ENCODE results near the gene LDHD. TPM values are rescaled to one million over a fixed set of nuclear protein-coding genes. Genes with fewer than 3 reads are reported as not detected.

LDHD gene
- total RNA-seq, 1 experiment from 2014 or later, result 4.1 TPM

GRCh38 chr16:75075688-75076268 lies 40.8 kb downstream of the LDHD start:
- CTCF ChIA-PET, result no interaction called here
- TF ChIP-seq CTCF (IDR thresholded peaks at IDR 0.05; ENCODE audit: unreplicated experiment), result no peak
- no peak for DNase-seq
- Mint-ChIP-seq H3K4me3 (ENCODE audit: low read depth, unreplicated experiment) (no peak overlapping the region), H3K27ac (ENCODE audit: unreplicated experiment) (no peak overlapping the region), H3K4me1 (ENCODE audit: low read depth, unreplicated experiment) (peaks cover 2% of the 10 kb centered on the region), H3K36me3 (ENCODE audit: insufficient read depth, unreplicated experiment) (no peaks in the 10 kb centered on the region), H3K9me3 (ENCODE audit: low read depth, unreplicated experiment) (peaks cover 2% of the 10 kb centered on the region), H3K27me3 (ENCODE audit: unreplicated experiment) (no peaks in the 10 kb centered on the region)
- intact Hi-C loops (cut with micrococcal nuclease; ENCODE audit: unreplicated experiment), result no loop called here
- no TSS peak for BruUV-seq (replicated peaks)

- Mint-ChIP-seq H3K36me3 (ENCODE audit: insufficient read depth, unreplicated experiment) (no peaks in the 10 kb centered on the region), H3K27me3 (ENCODE audit: unreplicated experiment) (no peaks in the 10 kb centered on the region), H3K4me3 (ENCODE audit: low read depth, unreplicated experiment) (no peak overlapping the region), H3K9me3 (ENCODE audit: low read depth, unreplicated experiment) (peaks cover 2% of the 10 kb centered on the region), H3K4me1 (ENCODE audit: low read depth, unreplicated experiment) (peaks cover 8% of the 10 kb centered on the region), H3K27ac (ENCODE audit: unreplicated experiment) (no peak overlapping the region)
- DNase-seq, result no peak
- CTCF ChIA-PET, result no interaction called here
- TF ChIP-seq CTCF (IDR thresholded peaks at IDR 0.05; ENCODE audit: unreplicated experiment), result no peak
- intact Hi-C loops (cut with micrococcal nuclease; ENCODE audit: unreplicated experiment), result no loop called here
- no TSS peak for BruUV-seq (replicated peaks)
These were observed 41.5 kb downstream of the LDHD start for GRCh38 chr16:75074920-75075687.

GRCh38 chr16:75074304-75074793 lies 42.2 kb downstream of the LDHD start:
- CTCF ChIA-PET, result interaction anchor here (0.6 kb wide), 2 partner anchors 44 to 293 kb away, joined by 6 to 10 read pairs; no protein-coding TSS in a partner anchor
- H3K27ac Mint-ChIP-seq (ENCODE audit: unreplicated experiment), result no peak overlapping the region

More at GRCh38 chr16:75074304-75074793, 42.2 kb downstream of the LDHD start:
- no peaks in the 10 kb centered on the region for H3K27me3 Mint-ChIP-seq (ENCODE audit: unreplicated experiment)
- H3K36me3 Mint-ChIP-seq (ENCODE audit: insufficient read depth, unreplicated experiment), result no peaks in the 10 kb centered on the region
- H3K9me3 Mint-ChIP-seq (ENCODE audit: low read depth, unreplicated experiment), result peaks cover 2% of the 10 kb centered on the region
- TF ChIP-seq CTCF (IDR thresholded peaks at IDR 0.05; ENCODE audit: unreplicated experiment), result no peak
- no peak for DNase-seq
- BruUV-seq (replicated peaks), result no TSS peak
- peaks cover 11% of the 10 kb centered on the region for H3K4me1 Mint-ChIP-seq (ENCODE audit: low read depth, unreplicated experiment)
- intact Hi-C loops (cut with micrococcal nuclease; ENCODE audit: unreplicated experiment), result no loop called here
- no peak overlapping the region for H3K4me3 Mint-ChIP-seq (ENCODE audit: low read depth, unreplicated experiment)
